Neural cell (in vitro differentiated cells): ENCODE data around the gene USP9X. TPM values are rescaled to one million over a fixed set of nuclear protein-coding genes. Genes with fewer than 3 reads are reported as not detected.
"Not testable (repeated sequence)": the region's sequence is repeated elsewhere in the genome, so short reads cannot be mapped to it uniquely, and the experiment has no call there.

Experiments used
- H2AFZ ChIP-seq: fragments of 200-600, 300-800 bp; sonication (generic), shearing (Covaris generic); 2 replicates; pipeline ENCODE4 v1.6.0; 2014; ENCODE audit warnings: low read depth, mild to moderate bottlenecking, antibody characterized with exemption, low read length, moderate library complexity
- H3F3A ChIP-seq: fragments of 200-600 bp; shearing (Covaris generic); 2 replicates; pipeline ENCODE4 v1.6.1; 2016; ENCODE audit warnings: mild to moderate bottlenecking, moderate library complexity, mixed read lengths, antibody characterized with exemption, low read length; ENCODE audit not compliant: insufficient read depth, poor library complexity, severe bottlenecking
- H3K27ac ChIP-seq: fragments of 200-600, 300-800 bp; sonication (generic), shearing (Covaris generic); 2 replicates; pipeline ENCODE4 v1.5.1; 2014; ENCODE audit warnings: mild to moderate bottlenecking, low read length, moderate library complexity
- H3K27me3 ChIP-seq: fragments of 300-800, 200-600 bp; sonication (generic), shearing (Covaris generic); 2 replicates; pipeline ENCODE4 v1.6.0; 2014; ENCODE audit warnings: mild to moderate bottlenecking, low read depth, low read length, moderate library complexity; ENCODE audit not compliant: insufficient read depth
- H3K36me3 ChIP-seq: fragments of 300-800, 200-600 bp; sonication (generic), shearing (Covaris generic); 2 replicates; pipeline ENCODE4 v1.5.1; 2014; ENCODE audit warnings: mild to moderate bottlenecking, antibody characterized with exemption, low read length, moderate library complexity; ENCODE audit not compliant: insufficient read depth
- H3K4me2 ChIP-seq: fragments of 300-800, 200-600 bp; sonication (generic), shearing (Covaris generic); 2 replicates; pipeline ENCODE4 v1.6.0; 2014; ENCODE audit warnings: mild to moderate bottlenecking, low read length
- H3K4me3 ChIP-seq: fragments of 300-800, 200-600 bp; sonication (generic), shearing (Covaris generic); 2 replicates; pipeline ENCODE4 v1.5.1; 2014; ENCODE audit warnings: mild to moderate bottlenecking, low read length, moderate library complexity
- H3K79me2 ChIP-seq: fragments of 200-600 bp; shearing (Covaris generic); replicated peaks from 2 replicates; pipeline ENCODE4 v1.6.0; 2014; ENCODE audit warnings: mild to moderate bottlenecking, low read length, moderate library complexity; ENCODE audit not compliant: insufficient read depth
- H3K9ac ChIP-seq: fragments of 300-800, 200-600 bp; sonication (generic), shearing (Covaris generic); 2 replicates; pipeline ENCODE4 v1.6.1; 2016; ENCODE audit warnings: mild to moderate bottlenecking, low read length, mixed read lengths
- H3K9me2 ChIP-seq: fragments of 200-600 bp; shearing (Covaris generic); 2 replicates; pipeline ENCODE4 v1.6.1; 2016; ENCODE audit warnings: mild to moderate bottlenecking, low read length, mixed read lengths; ENCODE audit not compliant: insufficient read depth
- H3K9me3 ChIP-seq: fragments of 200-600, 300-800 bp; sonication (generic), shearing (Covaris generic); 2 replicates; pipeline ENCODE4 v1.6.1; 2016; ENCODE audit warnings: mild to moderate bottlenecking, mixed run types, low read length, moderate library complexity, mixed read lengths
- H4K20me1 ChIP-seq: fragments of 200-600 bp; shearing (Covaris generic); 2 replicates; pipeline ENCODE4 v1.6.1; 2016; ENCODE audit warnings: mild to moderate bottlenecking, mixed run types; ENCODE audit not compliant: insufficient read depth
- CTCF ChIP-seq: fragments of 450-650 bp; IDR thresholded peaks from 2 replicates; pipeline ENCODE4 v1.5.1; 2014; ENCODE audit warnings: antibody characterized with exemption, mild to moderate bottlenecking, moderate library complexity; ENCODE audit not compliant: poor library complexity, severe bottlenecking
- EP300 ChIP-seq: fragments of 450-650 bp; conservative IDR thresholded peaks from 2 replicates; pipeline ENCODE4 v1.6.1; 2014; ENCODE audit warnings: antibody characterized with exemption, mild to moderate bottlenecking, moderate library complexity; ENCODE audit not compliant: poor library complexity, severe bottlenecking
- EZH2 ChIP-seq: fragments of 200-600, 300-800 bp; shearing (Covaris generic), sonication (generic); IDR thresholded peaks from 2 replicates; pipeline ENCODE4 v1.6.1; 2014; ENCODE audit warnings: antibody characterized with exemption, low read length, borderline replicate concordance, mild to moderate bottlenecking; ENCODE audit not compliant: insufficient read depth, poor library complexity, severe bottlenecking
- MXI1 ChIP-seq: fragments of 450-650 bp; conservative IDR thresholded peaks from 2 replicates; pipeline ENCODE4 v1.6.1; 2014; ENCODE audit warnings: antibody characterized with exemption, mild to moderate bottlenecking; ENCODE audit not compliant: poor library complexity, severe bottlenecking
- POLR2AphosphoS5 ChIP-seq: IDR thresholded peaks from 2 replicates; pipeline ENCODE4 v1.6.1; 2012
- RAD21 ChIP-seq: fragments of 450-650 bp; conservative IDR thresholded peaks from 2 replicates; pipeline ENCODE4 v1.6.1; 2014; ENCODE audit warnings: antibody characterized with exemption, mild to moderate bottlenecking, moderate library complexity
- REST ChIP-seq: IDR thresholded peaks from 2 replicates; pipeline ENCODE4 v1.6.1; 2012; ENCODE audit warnings: borderline replicate concordance
- SMC3 ChIP-seq: fragments of 450-650 bp; conservative IDR thresholded peaks from 2 replicates; pipeline ENCODE4 v1.6.1; 2014; ENCODE audit warnings: antibody characterized with exemption, mild to moderate bottlenecking, moderate library complexity; ENCODE audit not compliant: poor library complexity
- TAF1 ChIP-seq: IDR thresholded peaks from 2 replicates; pipeline ENCODE4 v1.6.1; 2012; ENCODE audit warnings: low read depth
- polyA plus RNA-seq: library from polyadenylated mRNA; depleted of rRNA; stranded (reverse); fragments of >200 nt; gene quantifications from 2 replicates; pipeline ENCODE4 v1.2.3, GENCODE V29; 2014

USP9X gene
- polyA plus RNA-seq, 1 donor from 2014 or later: 36.1 TPM

GRCh38 chrX:41100819-41101218, 15.6 kb downstream of the USP9X start:
- Histone ChIP-seq H3F3A (no peaks in the 10 kb centered on the region), H3K4me2 (no peak overlapping the region), H3K27me3 (no peaks in the 10 kb centered on the region), H3K27ac (no peak overlapping the region), H2AFZ (no peak overlapping the region), H3K79me2 (peaks cover 44% of the 10 kb centered on the region), H3K36me3 (no peaks in the 10 kb centered on the region), H3K4me3 (no peak overlapping the region), H3K9ac (no peak overlapping the region), H3K9me2 (no peaks in the 10 kb centered on the region), H3K9me3 (no peaks in the 10 kb centered on the region), H4K20me1 (no peaks in the 10 kb centered on the region)
- TF ChIP-seq EP300 (no peak), POLR2AphosphoS5 (no peak), MXI1 (no peak), SMC3 (no peak), TAF1 (no peak), RAD21 (no peak), CTCF (no peak), EZH2 (no peak), REST (no peak)

- Histone ChIP-seq H3K9ac (no peak overlapping the region), H3K4me3 (no peak overlapping the region), H3K27ac (no peak overlapping the region), H2AFZ (no peak overlapping the region), H3K4me2 (no peak overlapping the region), H4K20me1 (no peaks in the 10 kb centered on the region), H3K9me2 (no peaks in the 10 kb centered on the region), H3F3A (no peaks in the 10 kb centered on the region), H3K27me3 (no peaks in the 10 kb centered on the region), H3K79me2 (peaks cover 45% of the 10 kb centered on the region), H3K36me3 (no peaks in the 10 kb centered on the region), H3K9me3 (no peaks in the 10 kb centered on the region)
- TF ChIP-seq MXI1 (no peak), EP300 (no peak)
Measured at GRCh38 chrX:41105005-41105404, 19.8 kb downstream of the USP9X start.

GRCh38 chrX:41106257-41106656, 21.0 kb downstream of the USP9X start:
- not testable (repeated sequence) for H3K9me3 ChIP-seq, H2AFZ ChIP-seq, H3K27ac ChIP-seq, H3K4me2 ChIP-seq, H4K20me1 ChIP-seq, H3K4me3 ChIP-seq, H3K9ac ChIP-seq, H3K9me2 ChIP-seq, H3F3A ChIP-seq, H3K36me3 ChIP-seq, H3K27me3 ChIP-seq
- H3K79me2 ChIP-seq: peaks cover 51% of the 10 kb centered on the region
